Measurements from ENCODE around the gene CDH11.

The CDH11 gene

DNA sequence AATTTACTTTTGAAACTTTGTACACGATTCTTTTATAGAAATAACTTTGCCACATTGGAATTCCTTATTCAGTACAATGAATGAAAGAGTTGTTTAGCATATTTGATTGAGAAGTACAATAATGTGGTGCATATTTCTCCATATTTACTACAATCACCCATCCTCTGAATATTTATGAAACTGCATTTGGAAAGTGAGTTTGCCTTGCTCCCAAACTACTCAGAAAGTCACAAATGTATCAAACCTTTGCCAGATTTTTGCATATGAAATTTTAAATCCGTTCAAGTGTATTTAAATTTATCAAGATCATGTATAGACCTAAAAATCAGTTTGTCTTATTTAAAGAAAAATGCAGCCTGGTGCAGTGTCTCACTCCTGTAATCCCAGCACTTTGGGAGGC lies 148.7 kb downstream of the CDH11 start:
- DNase-seq, result no peak

DNA sequence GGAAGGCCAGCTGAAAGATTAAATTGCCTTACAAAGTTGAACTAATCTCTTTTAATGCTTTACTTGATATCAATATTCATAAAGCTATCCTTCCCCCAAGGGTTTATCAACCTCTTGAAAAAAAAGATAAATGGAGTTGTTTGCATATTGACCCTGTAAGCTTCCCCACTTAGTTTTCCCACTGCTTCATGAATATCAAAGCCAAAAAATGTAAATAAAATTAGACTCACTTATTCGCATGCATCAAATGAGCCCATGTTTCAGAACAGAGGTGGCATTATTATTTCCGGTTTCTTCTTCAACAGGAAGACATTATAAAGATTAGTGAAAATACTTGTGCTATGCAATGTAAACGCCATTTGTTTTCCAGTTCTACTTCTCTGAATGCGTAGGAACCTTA lies 150.7 kb downstream of the CDH11 start:
- no peak for DNase-seq

DNA sequence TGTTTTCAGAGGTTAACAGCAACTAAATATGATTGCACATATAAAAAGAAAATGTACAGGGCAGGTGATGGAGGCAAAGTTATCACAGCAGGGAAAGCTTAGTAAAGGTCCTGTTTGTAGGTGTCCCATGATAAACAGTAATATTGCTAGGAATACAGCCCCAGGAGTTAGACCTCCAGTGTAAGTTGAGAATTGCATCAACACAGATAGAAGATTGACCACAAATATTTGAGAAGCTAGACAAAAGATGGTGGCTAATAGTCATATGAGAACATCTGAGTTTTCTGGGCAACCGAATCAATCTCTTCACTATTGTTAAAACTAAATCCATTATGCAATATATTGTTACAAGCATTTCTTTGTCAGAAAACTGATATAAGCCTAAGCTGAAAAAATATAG lies 152.6 kb downstream of the CDH11 start:
- no peak for DNase-seq

DNA sequence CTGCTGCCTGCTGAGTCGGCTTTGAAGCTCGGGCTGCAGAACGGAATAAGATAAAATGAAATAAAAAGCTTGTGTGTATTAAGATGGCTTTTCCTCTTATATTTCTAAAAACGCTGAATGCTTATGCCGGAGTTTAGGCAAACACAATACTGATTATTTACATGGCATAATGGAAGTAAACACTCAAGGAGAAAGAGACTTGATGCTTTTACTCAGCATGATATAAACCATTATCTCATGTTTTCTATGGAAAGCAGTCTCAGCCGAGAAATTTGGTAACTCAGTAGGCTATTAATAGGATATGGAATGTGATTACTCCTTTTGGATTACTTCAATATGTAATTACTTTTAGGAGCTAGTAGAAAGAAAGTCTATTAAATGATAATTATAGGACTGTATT lies 153.3 kb downstream of the CDH11 start:
- no peak for DNase-seq

DNA sequence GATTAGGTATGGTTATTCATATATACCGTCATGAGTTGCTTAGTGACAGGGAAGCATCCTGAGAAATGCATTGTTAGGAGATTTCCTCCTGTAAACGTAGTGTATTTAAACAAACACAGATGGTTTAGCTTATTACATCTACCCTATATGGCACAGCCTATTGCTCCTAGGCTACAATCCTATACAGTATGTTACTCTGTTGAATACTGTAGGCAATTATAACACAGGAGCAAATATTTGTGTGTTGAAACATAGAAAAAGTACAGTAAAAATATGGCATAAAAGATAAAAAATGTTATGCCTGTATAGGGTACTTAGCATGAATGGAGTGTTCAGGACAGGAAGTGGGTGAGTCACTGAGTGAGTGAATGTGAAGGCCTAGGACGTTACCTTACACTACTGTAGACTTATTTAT lies 157.7 kb downstream of the CDH11 start:
- DNase-seq, result no peak

DNA sequence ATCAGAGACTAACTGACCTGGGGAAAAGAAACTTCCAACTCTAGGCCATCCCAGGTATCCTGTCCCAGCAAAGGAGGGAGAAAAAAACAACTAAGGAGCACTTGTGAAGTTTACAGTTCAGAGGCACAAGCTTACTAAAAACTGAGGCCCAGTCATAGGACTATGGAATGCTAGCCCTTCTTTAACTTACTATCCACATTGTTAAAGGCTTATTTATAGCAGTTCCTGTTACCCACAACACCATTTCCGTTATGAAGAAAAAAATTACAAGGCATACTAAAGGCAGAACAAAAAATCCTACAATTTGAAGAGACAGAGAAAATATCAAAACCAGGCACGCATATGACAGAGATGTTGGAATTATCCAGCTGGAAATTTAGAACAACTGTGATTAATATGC lies 159.1 kb downstream of the CDH11 start:
- DNase-seq, result no peak

DNA sequence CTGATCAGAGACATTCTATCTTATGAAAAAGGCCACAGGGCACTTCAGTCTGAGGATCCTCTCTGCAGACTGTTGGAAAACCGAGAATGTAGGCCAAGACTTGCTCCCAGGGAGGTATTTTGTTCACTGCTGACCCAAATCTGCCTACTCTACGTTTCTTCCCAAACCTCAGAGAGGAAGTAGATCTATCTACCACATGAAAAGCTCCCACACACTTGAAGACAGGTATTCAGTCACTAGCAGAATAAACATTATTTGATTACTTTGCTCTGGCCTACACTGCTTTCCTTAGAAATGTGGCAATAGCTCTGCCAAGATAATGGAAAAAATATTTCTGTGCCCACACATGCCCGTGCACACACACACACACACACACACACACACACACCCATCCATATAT lies 164.6 kb downstream of the CDH11 start:
- DNase-seq, result no peak

DNA sequence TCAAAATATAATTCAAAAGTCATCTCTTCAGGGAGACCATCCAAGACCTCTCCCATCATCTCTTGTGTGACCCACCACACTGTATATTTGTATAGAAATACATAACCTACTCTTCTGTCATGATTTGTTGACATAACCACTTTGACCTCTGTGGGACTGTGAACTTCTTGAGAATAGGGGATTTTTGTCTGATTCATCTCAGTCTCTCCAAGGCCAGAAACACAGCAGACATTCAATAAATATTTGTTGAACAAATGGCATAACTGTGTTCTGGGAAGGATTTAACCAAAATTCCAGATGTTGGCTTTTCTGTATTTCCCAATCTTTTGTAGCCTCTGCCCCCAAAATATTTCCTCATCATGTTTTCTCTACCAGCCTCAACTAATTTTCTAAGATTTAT lies 169.7 kb downstream of the CDH11 start:
- no peak for DNase-seq

DNA sequence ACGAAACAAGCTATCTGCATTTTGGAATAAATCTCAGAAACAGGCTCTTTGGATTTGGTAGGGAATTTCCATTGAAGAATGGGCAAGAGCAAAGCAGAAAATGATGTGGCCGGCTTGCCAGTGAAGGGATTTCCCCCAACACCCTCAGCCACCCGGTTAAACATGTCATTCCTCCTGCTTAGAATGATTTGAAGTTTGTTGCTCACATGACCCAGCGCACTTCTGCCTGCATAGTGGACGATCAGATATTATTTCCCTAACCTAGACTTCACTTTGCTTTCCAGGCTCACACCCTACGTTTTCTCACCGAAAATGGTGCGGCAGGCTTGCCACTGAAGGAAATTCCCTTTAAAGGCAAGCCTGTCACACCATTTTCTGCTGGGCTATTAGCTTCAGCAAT lies 170.7 kb downstream of the CDH11 start:
- DNase-seq, result no peak

DNA sequence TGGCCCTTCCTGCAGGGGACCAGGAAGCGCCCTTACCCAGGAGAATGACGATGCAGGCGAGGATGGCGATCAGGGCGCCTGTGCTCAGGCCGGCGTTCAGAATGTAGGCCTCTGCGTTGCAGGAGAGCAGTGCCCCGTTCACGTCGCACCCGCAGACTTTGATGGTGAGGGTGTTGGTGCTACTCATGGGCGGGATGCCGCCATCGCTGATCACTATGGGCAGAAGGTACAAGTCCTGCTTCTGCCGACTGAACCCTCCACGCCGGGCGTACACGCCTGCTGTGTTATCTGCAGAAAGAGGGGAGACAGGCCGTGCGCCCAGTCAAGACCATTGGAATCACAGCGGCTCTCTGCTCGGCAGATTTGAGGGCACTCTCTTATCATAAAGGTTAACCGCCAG lies 171.1 kb downstream of the CDH11 start:
- no peak for DNase-seq

DNA sequence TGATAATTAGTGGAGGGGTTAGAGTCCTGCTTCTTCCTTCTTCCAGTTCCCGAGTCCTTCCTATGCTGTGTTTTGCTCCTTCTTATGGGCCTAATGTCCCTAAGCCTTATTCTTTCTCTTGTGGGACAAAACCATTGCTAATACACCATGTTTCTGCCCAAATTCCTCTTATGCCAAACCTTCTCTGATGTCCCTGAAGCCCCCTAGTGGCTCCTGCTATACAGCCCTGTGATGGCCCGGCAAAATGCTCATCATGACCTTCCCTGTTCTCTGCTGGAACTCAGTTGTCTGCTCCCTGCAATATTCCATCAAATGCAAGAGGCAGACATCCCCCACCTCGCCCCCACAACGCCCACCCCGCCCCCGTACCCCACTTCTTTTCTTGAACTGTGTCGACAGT lies 171.6 kb downstream of the CDH11 start:
- no peak for DNase-seq

DNA sequence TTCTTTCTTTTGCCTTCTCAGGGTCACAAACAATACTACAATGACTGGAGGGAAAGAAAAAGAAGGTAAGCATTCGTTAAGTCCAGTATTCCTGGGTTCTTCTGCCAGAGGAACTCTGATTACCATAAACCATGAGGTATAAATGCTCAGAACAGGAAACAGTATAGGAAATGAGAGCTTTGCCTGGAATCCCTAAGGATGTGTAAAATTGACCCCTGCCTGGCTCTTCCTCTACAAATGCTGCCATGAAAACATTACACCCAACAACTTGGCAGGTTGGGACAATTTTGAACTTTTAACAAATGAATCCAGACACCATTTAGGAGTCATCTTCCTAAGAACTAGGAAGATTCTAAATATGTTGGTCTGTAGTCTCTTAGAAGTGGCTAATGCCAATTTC lies 173.8 kb downstream of the CDH11 start:
- no peak for DNase-seq

DNA sequence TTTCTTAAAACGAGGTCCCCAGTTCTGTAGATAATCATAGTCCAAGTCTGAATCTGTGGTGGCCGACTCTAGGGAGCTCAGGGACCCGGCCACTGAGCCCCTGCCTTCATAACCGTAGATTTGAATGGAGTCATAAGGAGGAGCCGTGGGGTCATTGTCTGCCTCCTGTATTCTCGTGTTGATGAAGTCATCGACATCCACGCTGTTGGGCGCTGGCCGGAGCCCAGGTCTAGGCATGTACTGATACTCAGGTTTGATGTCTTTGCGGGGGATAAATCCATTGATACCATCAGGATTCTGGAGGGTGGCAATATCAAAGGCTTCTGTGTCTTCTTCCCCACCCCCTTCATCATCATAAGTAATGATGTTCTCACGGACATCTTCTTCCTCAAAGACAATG lies 174.2 kb downstream of the CDH11 start:
- DNase-seq, result no peak

DNA sequence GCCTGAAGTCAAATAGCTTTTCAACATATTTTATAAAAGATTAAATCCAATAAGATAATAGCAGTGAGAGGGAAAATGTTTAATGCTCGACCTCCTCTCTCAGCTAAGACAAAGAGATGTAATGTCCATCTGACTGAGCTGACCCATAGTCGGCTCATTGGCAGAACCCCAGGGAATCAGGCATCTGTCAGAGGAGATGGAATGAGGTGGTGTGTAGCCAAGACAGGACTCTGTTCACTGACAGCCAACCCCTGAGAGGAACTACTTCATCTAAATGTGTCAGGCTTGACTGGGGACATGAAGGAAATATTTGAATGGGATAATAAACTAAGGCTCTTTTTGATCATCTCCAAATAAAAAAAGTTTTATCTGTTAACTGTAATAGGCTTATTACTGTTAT lies 188.0 kb downstream of the CDH11 start:
- DNase-seq, result no peak

DNA sequence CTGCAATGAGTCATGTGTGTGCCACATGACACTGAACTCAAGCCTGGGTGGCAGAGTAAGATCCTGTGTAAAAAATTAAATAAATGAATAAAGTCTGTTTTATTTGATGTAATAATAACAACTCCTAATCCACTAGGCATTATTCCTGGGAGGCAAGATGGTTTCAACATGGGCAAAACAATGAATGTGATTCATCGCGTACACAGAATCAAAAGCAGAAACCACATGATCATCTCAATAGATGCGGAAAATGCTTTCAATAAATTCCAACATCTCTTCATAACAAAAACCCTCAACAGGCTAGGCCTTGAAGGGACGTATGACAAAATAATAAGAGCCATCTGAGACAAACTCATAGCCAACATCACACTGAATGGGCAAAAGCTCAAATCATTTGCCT lies 195.4 kb downstream of the CDH11 start:
- DNase-seq, result no peak

DNA sequence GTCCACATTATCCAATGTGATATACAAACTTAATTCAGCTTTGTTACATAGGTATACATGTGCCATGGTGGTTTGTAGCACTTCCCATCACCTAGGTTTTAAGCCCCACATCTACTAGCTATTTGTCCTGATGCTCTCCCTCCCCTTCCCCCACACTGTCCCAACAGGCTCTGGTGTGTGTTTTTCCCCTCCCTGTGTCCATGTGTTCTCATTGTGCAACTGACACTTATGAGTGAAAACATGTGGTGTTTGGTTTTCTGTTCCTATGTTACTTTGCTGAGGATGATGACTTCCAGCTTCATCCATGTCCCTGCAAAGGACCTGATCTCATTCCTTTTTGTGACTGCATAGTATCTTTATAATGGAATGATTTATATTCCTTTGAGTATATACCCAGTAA lies 196.7 kb downstream of the CDH11 start:
- DNase-seq, result no peak

DNA sequence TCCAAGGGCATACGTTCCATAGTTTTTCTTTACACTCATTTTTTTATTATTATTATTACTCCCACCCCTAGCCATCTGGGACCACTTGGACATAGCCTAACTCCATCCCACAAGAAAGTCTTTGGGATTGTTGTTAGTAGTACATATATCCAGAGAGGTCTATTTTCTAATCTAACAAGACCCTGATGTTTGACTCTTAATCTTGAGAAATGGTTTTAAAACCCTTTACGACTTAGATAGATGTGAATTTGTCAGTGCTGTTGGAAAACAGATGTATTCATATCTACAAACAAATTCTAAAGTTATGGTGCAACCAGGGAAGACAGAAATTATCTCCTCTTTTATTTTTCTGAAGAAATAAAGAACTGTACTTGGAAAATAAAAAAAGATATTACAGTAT lies 197.8 kb downstream of the CDH11 start:
- DNase-seq, result no peak

DNA sequence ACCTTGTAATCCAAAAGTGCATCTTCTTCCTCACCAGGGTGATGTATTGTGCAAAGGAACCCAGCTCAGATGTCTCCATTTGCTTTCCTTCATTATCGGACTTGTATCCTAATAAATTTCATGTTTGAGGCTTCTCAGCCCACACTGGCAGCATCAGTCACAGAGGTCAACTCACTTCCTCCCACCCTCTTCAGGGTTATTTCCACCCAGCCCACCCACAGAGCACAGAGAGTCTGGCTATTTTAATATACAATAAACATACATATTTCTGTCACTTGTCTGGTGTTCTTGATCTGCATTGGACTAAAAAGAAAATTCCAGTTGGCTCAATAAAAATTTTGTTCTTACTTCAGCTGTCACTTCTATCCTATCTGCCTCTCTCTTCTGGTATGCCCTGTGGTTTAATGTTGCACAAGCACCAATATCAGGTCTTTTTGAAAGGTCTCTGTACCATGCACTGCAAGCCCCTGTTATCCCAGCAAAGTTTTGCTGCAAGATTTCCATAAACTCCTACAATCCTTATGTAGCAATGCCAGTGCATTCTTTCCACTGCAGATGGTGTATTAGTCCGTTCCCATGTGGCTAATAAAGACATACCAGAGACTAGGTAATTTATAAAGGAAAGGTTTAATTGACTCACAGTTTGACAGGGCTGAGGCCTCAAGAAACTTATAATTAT lies 201.8 kb downstream of the CDH11 start:
- DNase-seq, result no peak

DNA sequence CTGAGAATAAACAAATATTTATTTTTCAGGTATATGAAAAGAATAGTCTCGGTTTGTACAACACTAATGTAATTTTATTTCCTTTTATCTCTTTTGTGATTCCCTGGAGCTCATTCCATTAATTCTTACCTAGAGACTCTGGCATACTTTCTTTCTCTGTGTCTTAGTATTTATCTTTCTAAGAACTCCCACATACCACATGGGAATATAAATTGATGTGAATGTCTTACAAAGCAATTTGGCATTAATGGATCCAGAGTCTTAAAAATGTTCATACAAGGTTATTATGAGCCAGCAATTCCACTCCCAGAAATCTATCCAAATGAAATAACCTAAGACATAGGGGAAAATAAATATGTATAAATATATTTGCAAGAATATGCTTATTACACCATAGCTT lies 202.7 kb downstream of the CDH11 start:
- no peak for DNase-seq

DNA sequence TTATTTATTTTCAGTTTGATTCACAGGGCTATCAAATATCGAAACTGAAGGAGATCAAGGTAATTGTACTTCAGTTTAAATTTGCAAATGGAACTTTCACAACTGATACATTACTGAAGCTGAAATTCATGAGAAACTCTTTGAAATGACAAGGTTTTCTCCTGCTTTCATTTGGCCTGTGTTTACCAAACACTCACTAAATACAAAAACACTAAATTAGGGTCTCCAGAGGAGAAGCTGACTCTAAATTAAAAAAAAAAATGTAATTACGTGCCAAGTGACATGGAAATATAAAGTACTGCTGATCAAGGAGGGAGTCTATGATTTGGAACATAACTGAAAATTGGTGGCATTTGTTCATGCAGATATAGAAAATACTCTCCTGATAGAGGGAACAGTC lies 205.8 kb downstream of the CDH11 start:
- DNase-seq, result no peak

DNA sequence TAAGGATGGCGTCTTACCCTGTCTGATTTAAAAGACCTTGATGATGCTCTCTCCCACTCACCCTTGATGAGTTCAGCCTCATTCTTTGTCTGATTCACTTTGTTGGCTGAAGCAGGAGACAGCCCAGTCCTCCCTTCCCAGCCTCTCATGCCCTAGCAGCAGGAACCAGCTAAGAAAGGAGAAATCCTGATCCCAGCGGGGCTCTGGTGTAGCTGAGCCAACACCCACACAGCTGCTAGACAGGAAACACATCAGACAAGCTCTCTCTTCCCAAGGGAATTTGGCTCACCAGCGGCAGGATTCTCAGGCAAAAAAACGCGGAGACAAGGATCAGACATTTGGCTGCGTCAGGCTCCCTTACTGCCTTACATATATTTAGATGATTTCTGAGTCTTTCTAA lies 211.5 kb downstream of the CDH11 start:
- no peak for DNase-seq

DNA sequence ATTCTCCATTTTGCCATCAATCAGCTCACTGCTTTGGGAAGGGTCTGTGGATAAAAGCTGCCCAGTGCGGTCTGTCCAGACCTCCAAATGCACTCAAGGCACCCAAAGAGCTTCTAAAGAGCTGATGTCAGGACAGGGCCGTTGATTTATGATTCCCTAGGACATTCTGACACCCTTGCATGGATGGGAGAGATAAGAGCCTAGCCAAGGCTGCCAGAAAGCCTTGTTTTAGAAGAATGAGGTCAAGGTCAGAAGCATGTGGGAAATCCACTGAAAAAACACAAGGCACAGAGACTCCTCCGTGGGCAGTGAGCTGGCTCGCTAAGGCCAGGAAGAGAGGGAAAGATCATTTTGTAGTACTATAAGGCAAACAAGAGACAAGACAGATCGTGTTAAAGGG lies 214.0 kb downstream of the CDH11 start:
- DNase-seq, result no peak

DNA sequence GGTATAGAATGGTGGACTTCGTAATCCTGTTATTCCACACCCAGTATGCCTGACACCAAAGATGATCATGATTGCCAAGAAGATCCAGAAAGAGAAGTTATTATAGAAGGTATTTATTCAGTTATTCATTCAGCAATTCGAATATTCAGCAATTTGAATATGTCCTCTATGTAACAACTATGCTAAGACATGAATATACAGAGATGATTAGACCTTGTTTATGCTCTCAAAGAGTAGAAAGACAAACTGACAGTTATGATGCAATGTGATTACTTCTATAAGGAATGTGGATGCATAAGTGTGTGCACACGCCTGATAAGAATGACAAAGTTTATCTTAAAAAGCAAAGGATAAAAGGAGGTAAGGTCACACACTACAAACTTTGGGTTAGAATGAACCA lies 218.1 kb downstream of the CDH11 start:
- no peak for DNase-seq

DNA sequence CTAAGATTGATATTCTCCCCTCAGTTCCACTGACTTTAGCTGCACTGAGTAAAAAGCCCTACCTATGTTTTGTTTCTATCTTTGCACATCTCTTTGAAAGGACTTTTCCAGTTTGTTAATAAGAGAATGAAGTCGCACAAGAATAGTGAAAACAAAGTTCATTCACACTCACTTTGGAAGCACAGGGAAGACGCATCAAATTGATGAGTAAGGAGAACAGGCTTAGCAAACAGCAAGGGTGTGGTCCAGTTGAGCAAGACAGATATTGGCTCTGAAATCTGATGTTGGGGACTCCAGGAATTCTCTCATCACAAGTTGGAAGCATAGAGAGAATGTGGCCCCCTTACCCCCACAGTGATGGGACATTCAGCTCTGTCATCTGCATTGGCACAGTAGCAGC lies 221.3 kb downstream of the CDH11 start:
- DNase-seq, result no peak

DNA sequence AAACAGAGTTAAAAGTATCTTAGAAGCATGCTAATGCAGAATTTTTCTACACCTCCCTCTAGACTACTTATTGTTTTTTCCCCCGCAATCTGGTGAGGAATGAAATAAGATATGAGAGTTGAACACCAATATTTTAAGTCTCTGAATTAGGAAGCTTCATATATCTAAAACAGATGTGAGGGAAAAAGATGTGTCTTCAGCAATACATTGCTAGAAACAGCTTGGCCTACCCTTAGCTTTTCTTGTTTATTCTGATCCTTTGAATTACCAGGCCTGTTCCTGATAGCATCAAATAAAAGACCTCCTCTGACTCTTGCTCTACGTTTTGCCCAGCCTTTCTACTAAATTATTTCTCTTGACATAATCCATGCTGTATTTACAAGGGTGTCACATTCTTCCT lies 221.8 kb downstream of the CDH11 start:
- no peak for DNase-seq

DNA sequence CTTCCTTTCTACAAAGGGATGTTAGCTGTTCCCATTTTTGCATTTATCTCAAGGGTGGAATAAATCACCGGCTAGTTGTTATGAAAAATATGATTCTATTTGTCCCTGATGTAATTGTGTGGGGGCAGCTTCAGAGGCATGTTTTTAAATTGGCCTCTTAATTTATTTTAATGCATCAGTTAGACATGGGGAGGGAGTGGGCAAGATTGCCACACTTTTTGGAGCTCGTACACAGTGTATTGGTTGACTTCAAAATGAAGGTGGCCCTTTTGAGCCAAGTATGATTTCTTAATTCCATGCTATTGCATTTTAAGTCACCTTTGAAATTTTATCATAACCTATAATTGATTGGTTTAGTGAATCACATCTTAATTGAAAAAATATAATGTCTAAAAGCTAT lies 223.7 kb downstream of the CDH11 start:
- DNase-seq, result no peak

Measured in central memory CD4-positive, alpha-beta T cell (primary cell).